Uterus (tissue), 4 donors: ENCODE measurements around the gene G6PC3. TPM values are rescaled to one million over a fixed set of nuclear protein-coding genes. Genes with fewer than 3 reads are reported as not detected.

ENCODE experiments used
- DNase-seq, 2 donors: peaks; one replicate each; pipeline ENCODE4 v3.0.0-alpha.2; 2019 to 2020
- H3K27ac ChIP-seq, 2 donors: fragments of 200-600 bp; sonication (generic); 1 replicate in 1 of 2; 2 replicates in 1 of 2; pipeline ENCODE4 v1.5.1; 2016 to 2018
- H3K27me3 ChIP-seq, 2 donors: fragments of 200-600 bp; sonication (generic); one replicate each; pipeline ENCODE4 v1.5.1; 2018 to 2019; ENCODE audit warnings: control low read depth in 1 of 2
- H3K36me3 ChIP-seq, 2 donors: fragments of 200-600 bp; sonication (generic); one replicate each; pipeline ENCODE4 v1.5.1; 2019; ENCODE audit warnings: control low read depth in 1 of 2
- H3K4me1 ChIP-seq, 2 donors: fragments of 200-600 bp; sonication (generic); one replicate each; pipeline ENCODE4 v1.5.1; 2018 to 2019; ENCODE audit warnings: control low read depth in 1 of 2
- H3K4me3 ChIP-seq, 2 donors: fragments of 200-600 bp; sonication (generic); 1 replicate in 1 of 2; 2 replicates in 1 of 2; pipeline ENCODE4 v1.5.1; 2018 to 2019; ENCODE audit warnings: mild to moderate bottlenecking in 1 of 2
- H3K9me3 ChIP-seq, 2 donors: fragments of 200-600 bp; sonication (generic); one replicate each; pipeline ENCODE4 v1.5.1; 2019; ENCODE audit warnings: control low read depth in 1 of 2
- CTCF ChIP-seq, 4 experiments: fragments of 200-600 bp in 2 of 4; fragments of 450-650 bp in 2 of 4; sonication (generic) in 2 of 4; IDR thresholded peaks; one replicate each; pipeline ENCODE4 v1.5.1; 2016 to 2019; ENCODE audit warnings: antibody characterized with exemption in 4 of 4, mild to moderate bottlenecking in 2 of 4, moderate library complexity in 1 of 4
- POLR2A ChIP-seq, 2 donors: fragments of 450-650 bp; IDR thresholded peaks; one replicate each; pipeline ENCODE4 v1.6.1; 2016; ENCODE audit warnings: antibody characterized with exemption in 2 of 2, mild to moderate bottlenecking in 1 of 2, moderate library complexity in 1 of 2
- intact Hi-C: fragments of 100-400 bp; cut with DNase I; formaldehyde crosslinking; loops from one replicate; pipeline ENCODE4 v1.15.1; 2023; ENCODE audit warnings: low total_unique reads
- total RNA-seq, 4 donors: library from RNA; depleted of rRNA in 3 of 4; stranded (reverse); fragments of >200 nt in 3 of 4; gene quantifications; one replicate each; pipeline versions ENCODE4 v1.1.0 to v1.2.4, GENCODE V29; 2014 to 2023
- donor health status: DM: yes; HTN: yes; CAD: no.

The G6PC3 gene
- total RNA-seq, 4 donors from 2014 or later, result 12.4 to 66.3 (median 33.8) TPM

DNA sequence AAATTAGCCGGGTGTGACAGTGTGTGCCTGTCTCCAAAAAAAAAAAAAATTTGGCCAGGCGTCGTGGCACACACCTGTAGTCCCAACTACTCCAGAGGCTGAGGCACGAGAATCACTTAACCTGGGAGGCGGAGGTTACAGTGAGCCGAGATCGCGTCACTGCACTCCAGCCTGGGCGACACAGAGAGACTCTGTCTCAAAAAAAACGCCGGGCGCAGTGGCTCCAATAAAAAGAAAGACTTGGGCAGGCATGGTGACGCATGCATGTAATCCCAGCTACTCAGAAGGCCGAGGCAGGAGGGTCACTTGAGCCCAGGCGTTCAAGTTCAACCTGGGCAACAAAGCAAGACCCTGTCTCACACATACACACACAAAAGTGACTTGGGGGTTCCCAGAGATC is 7.7 kb upstream of the G6PC3 start:
- no peaks in the 10 kb centered on the region for H3K4me1 ChIP-seq
- H3K27ac ChIP-seq, result no peak overlapping the region
- H3K9me3 ChIP-seq, result no peaks in the 10 kb centered on the region
- no peak overlapping the region for H3K4me3 ChIP-seq
- H3K36me3 ChIP-seq, result no peaks in the 10 kb centered on the region
- H3K27me3 ChIP-seq, result no peaks in the 10 kb centered on the region
- intact Hi-C loops, result no loop called here
- DNase-seq, result no peak
- TF ChIP-seq CTCF (IDR thresholded peaks at IDR 0.05) (no peak), POLR2A (IDR thresholded peaks at IDR 0.05) (no peak)

DNA sequence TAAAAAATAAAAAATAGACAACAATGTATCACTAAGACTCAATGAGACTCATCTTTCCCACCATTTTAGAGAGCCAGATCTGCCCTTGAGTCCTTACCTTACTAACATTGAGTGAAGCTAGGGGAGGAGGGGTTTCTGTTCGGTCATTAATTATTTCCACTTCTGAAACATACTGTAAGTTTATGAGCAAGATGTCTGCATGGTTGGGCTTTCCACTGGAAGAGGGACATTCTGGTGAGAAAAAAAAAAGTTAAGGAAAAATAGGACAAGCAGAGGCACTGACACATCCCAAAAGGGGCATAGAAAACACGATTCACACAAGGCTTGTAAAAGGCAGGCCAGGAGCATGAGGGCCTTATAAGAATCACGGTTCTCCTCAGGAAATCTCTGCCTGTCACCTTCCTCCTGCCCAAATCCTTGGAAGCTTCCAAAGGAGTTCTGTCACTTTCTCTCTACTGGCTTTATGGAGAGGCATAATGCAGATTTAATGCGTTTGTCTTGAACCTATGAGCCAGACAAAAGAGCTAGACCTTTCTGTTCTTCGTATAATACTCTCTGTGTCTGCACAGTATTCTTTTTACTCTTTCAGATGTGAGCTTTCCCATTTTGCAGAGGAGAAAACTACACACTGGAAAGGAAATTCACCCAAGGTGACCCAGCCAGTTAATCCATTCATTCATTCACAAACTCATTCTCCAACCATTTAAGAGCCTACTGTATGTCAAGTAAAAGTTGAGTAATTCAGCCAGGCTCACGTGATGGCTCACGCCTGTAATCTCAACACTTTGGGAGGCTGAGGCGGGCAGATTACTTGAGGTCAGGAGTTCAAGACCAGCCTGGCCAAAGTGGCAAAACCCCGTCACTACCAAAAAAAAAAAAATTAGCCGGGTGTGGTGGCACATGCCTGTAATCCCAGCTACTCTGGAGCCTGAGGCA is 6.6 kb upstream of the G6PC3 start:
- Histone ChIP-seq H3K27me3 (no peaks in the 10 kb centered on the region), H3K27ac (no peak overlapping the region), H3K4me1 (no peaks in the 10 kb centered on the region), H3K9me3 (no peaks in the 10 kb centered on the region), H3K4me3 (no peak overlapping the region), H3K36me3 (no peaks in the 10 kb centered on the region)
- no peak for TF ChIP-seq CTCF (IDR thresholded peaks at IDR 0.05)
- no peak for TF ChIP-seq POLR2A (IDR thresholded peaks at IDR 0.05)
- intact Hi-C loops, result no loop called here
- no peak for DNase-seq

DNA sequence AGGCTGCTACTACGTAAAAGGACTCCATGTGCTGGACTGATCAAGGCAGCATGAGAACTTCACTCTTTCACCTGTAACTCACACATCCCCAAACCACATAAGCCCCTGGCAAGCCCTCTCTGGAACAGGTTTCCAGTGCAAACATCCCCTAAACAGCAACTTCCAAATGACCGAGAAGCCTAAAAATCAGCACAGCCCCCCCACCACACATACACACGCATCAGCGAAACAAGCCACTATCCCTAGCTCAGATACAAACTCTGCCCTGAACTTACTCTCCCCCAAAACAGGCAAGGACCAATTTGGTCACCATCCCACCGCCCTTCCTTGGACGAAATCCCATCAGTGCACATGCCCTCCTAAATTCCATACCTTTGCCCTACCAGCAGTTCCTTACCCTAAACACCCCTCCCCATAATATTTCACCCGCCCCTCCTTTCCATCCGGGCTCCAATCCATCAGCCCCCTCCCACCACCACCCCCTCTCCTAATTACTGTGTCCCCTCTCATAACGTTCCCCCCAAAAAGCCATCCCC is 4.8 kb upstream of the G6PC3 start:
- intact Hi-C loops, result no loop called here
- Histone ChIP-seq H3K9me3 (no peaks in the 10 kb centered on the region), H3K27me3 (no peaks in the 10 kb centered on the region), H3K4me3 (peak overlapping the region; percentile 60 to 80), H3K36me3 (no peaks in the 10 kb centered on the region), H3K4me1 (no peaks in the 10 kb centered on the region), H3K27ac (peak overlapping the region; percentile 93 to 95)
- TF ChIP-seq POLR2A (IDR thresholded peaks at IDR 0.05) (no peak), CTCF (IDR thresholded peaks at IDR 0.05) (no peak)
- DNase-seq, result no peak

GRCh38 chr17:44066204-44066930 is 4.2 kb upstream of the G6PC3 start, which contains the start of gene LSM12:
LSM12 (minus strand) TSS chr17:44066671; CDS start chr17:44066587, 84 bp downstream.
- TF ChIP-seq POLR2A (IDR thresholded peaks at IDR 0.05), result peak; percentile 62 to 79
- peak in 1 of 4 experiments; percentile 26 for TF ChIP-seq CTCF (IDR thresholded peaks at IDR 0.05)
- Histone ChIP-seq H3K27ac (peak within 1 kb of the TSS; percentile 93 to 95), H3K36me3 (no peaks in the 10 kb centered on the region), H3K4me1 (peaks cover 0 to 1% of the 10 kb centered on the region in 2 donors), H3K4me3 (peak within 1 kb of the TSS; percentile 60 to 80), H3K27me3 (no peaks in the 10 kb centered on the region), H3K9me3 (no peaks in the 10 kb centered on the region)
- intact Hi-C loops, result no loop called here
- DNase-seq, result peak; percentile 83 to 94
